Frontal cortex (tissue), 4 donors: ENCODE measurements around the gene TMEM14C. TPM values are rescaled to one million over a fixed set of nuclear protein-coding genes. Genes with fewer than 3 reads are reported as not detected.

Source experiments
- DNase-seq, 2 donors: peaks; one replicate each; pipeline ENCODE4 v3.0.0; 2012; ENCODE audit warnings: low spot score in 2 of 2
- FAIRE-seq: peaks from 2 replicates; lab custom pipeline; 2012; peaks lifted over from hg19 to GRCh38; lab: Jason Lieb, UNC
- total RNA-seq: library from RNA; depleted of rRNA; stranded (reverse); fragments of >200 nt; gene quantifications from one replicate; pipeline ENCODE4 v1.2.3, GENCODE V29; 2014
- donor health status: control.
- donor health status: control.
- donor health status: control.

TMEM14C gene
- 46.5 TPM for total RNA-seq

GRCh38 chr6:10722820-10723566 lies at the start of gene TMEM14C:
TSS of gene TMEM14C (plus strand) at chr6:10723070. CDS start at chr6:10724614, 1,544 bp downstream.
- FAIRE-seq, result no peak
- DNase-seq, result peak; percentile 89 to 95

GRCh38 chr6:10676403-10676802 lies 46.5 kb upstream of the TMEM14C start:
- no peak for FAIRE-seq
- no peak for DNase-seq

GRCh38 chr6:10678456-10678855 lies 44.4 kb upstream of the TMEM14C start:
- DNase-seq (no peak), FAIRE-seq (no peak)

GRCh38 chr6:10681795-10682194 lies 41.1 kb upstream of the TMEM14C start:
- no peak for DNase-seq
- no peak for FAIRE-seq

- DNase-seq (no peak), FAIRE-seq (no peak)
These were observed 40.4 kb upstream of the TMEM14C start for GRCh38 chr6:10682355-10682988.

GRCh38 chr6:10684618-10685017 lies 38.3 kb upstream of the TMEM14C start:
- FAIRE-seq (no peak), DNase-seq (no peak)

- no peak for FAIRE-seq
These were observed 37.6 kb upstream of the TMEM14C start for GRCh38 chr6:10685092-10685915.

GRCh38 chr6:10686901-10687300 lies 36.0 kb upstream of the TMEM14C start:
- no peak for DNase-seq
- FAIRE-seq, result no peak

More at GRCh38 chr6:10685092-10685915, 37.6 kb upstream of the TMEM14C start:
- no peak for DNase-seq

GRCh38 chr6:10687582-10687981 lies 35.3 kb upstream of the TMEM14C start:
- DNase-seq, result no peak
- FAIRE-seq, result no peak

GRCh38 chr6:10690651-10691445 lies 32.0 kb upstream of the TMEM14C start:
- FAIRE-seq, result no peak
- DNase-seq, result no peak

- FAIRE-seq (no peak), DNase-seq (no peak)
These were observed 29.8 kb upstream of the TMEM14C start for GRCh38 chr6:10692965-10693538.

- DNase-seq, result peak; percentile 73 to 88
- no peak for FAIRE-seq
These were observed 28.4 kb upstream of the TMEM14C start, which contains the start of the genes C6orf52 and PAK1IP1 for GRCh38 chr6:10694302-10695085. TSS of gene C6orf52 (minus strand) at chr6:10694616. CDS start at chr6:10687550, 7,066 bp downstream. TSS of gene PAK1IP1 (plus strand) at chr6:10694972. CDS start at chr6:10694986, 14 bp downstream.

GRCh38 chr6:10695086-10695657 lies 27.7 kb upstream of the TMEM14C start:
- peak in 1 of 2 donors; percentile 9 for DNase-seq
- FAIRE-seq, result no peak

- DNase-seq (no peak), FAIRE-seq (no peak)
These were observed 26.2 kb upstream of the TMEM14C start for GRCh38 chr6:10696655-10697054.

GRCh38 chr6:10713962-10714361 lies 8.9 kb upstream of the TMEM14C start:
- FAIRE-seq, result no peak
- DNase-seq, result no peak

- no peak for DNase-seq
- no peak for FAIRE-seq
These were observed 3.4 kb upstream of the TMEM14C start for GRCh38 chr6:10719296-10719963.

GRCh38 chr6:10719964-10720264 lies 3.0 kb upstream of the TMEM14C start:
- DNase-seq (no peak), FAIRE-seq (no peak)
